Mesenchymal stem cell (in vitro differentiated cells and primary cell): Measurements from ENCODE around the gene FOXJ1. TPM values are rescaled to one million over a fixed set of nuclear protein-coding genes. Genes with fewer than 3 reads are reported as not detected.

Experiments
- DNase-seq: peaks from one replicate; pipeline ENCODE4 v3.0.0-alpha.2; 2013
- H2AFZ ChIP-seq: one replicate; pipeline ENCODE4 v1.6.1; 2013; ENCODE audit warnings: low read depth, mild to moderate bottlenecking, control low read depth, inconsistent platforms, low read length, moderate library complexity
- H2AK5ac ChIP-seq: 2 replicates; pipeline ENCODE4 v1.6.1; 2013; ENCODE audit warnings: low read length, moderate library complexity, mild to moderate bottlenecking, inconsistent platforms; ENCODE audit not compliant: severe bottlenecking
- H2BK120ac ChIP-seq: one replicate; pipeline ENCODE4 v1.6.1; 2013; ENCODE audit warnings: low read depth, mild to moderate bottlenecking, inconsistent platforms, low read length, moderate library complexity
- H2BK12ac ChIP-seq, 2 experiments: one replicate each; pipeline ENCODE4 v1.6.1; 2013; ENCODE audit warnings: inconsistent platforms in 2 of 2, low read length in 2 of 2, mild to moderate bottlenecking in 2 of 2, moderate library complexity in 2 of 2, control low read depth in 1 of 2
- H2BK15ac ChIP-seq: one replicate; pipeline ENCODE4 v1.6.1; 2013; ENCODE audit warnings: mild to moderate bottlenecking, low read depth, inconsistent platforms; ENCODE audit not compliant: poor library complexity, severe bottlenecking
- H2BK5ac ChIP-seq: 2 replicates; pipeline ENCODE4 v1.6.1; 2013; ENCODE audit warnings: low read depth, mild to moderate bottlenecking, low read length, control low read depth, inconsistent platforms; ENCODE audit not compliant: poor library complexity, severe bottlenecking
- H3K14ac ChIP-seq, 2 experiments: one replicate each; pipeline ENCODE4 v1.6.1; 2013; ENCODE audit warnings: inconsistent platforms in 2 of 2, low read length in 2 of 2, control low read depth in 1 of 2, mild to moderate bottlenecking in 1 of 2, moderate library complexity in 1 of 2
- H3K18ac ChIP-seq, 2 experiments: one replicate each; pipeline ENCODE4 v1.6.1; 2013; ENCODE audit warnings: inconsistent platforms in 2 of 2, low read length in 2 of 2, control low read depth in 1 of 2, low read depth in 1 of 2, mild to moderate bottlenecking in 1 of 2
- H3K23ac ChIP-seq, 2 experiments: one replicate each; pipeline ENCODE4 v1.6.1; 2013; ENCODE audit warnings: inconsistent platforms in 2 of 2, low read length in 2 of 2, mild to moderate bottlenecking in 2 of 2, moderate library complexity in 2 of 2, control low read depth in 1 of 2
- H3K27ac ChIP-seq: 2 replicates; pipeline ENCODE4 v1.5.1; 2013; ENCODE audit warnings: mild to moderate bottlenecking, moderate library complexity, low read length, control low read depth, inconsistent platforms; ENCODE audit not compliant: poor library complexity, severe bottlenecking
- H3K27me3 ChIP-seq, 2 experiments: 2 replicates each; pipeline versions ENCODE4 v1.6.1 to v1.7.0; 2013; ENCODE audit warnings: low read length in 2 of 2, mild to moderate bottlenecking in 2 of 2, moderate library complexity in 2 of 2, control low read depth in 1 of 2, inconsistent platforms in 1 of 2; ENCODE audit not compliant: control insufficient read depth in 1 of 2, insufficient read depth in 1 of 2
- H3K36me3 ChIP-seq, 2 experiments: 2 replicates each; pipeline versions ENCODE4 v1.6.1 to v1.7.0; 2013; ENCODE audit warnings: low read length in 2 of 2, control low read depth in 1 of 2, inconsistent platforms in 1 of 2, low read depth in 1 of 2, mild to moderate bottlenecking in 1 of 2; ENCODE audit not compliant: insufficient read depth in 2 of 2, control insufficient read depth in 1 of 2
- H3K4ac ChIP-seq, 2 experiments: one replicate each; pipeline ENCODE4 v1.6.1; 2013; ENCODE audit warnings: inconsistent platforms in 2 of 2, low read length in 2 of 2, mild to moderate bottlenecking in 2 of 2, moderate library complexity in 2 of 2, control low read depth in 1 of 2, low read depth in 1 of 2
- H3K4me1 ChIP-seq: 2 replicates; pipeline ENCODE4 v1.6.1; 2013; ENCODE audit warnings: low read depth, low read length, control low read depth; ENCODE audit not compliant: control insufficient read depth, insufficient read depth
- H3K4me2 ChIP-seq: 2 replicates; pipeline ENCODE4 v1.6.1; 2013; ENCODE audit warnings: low read length, mild to moderate bottlenecking, inconsistent platforms; ENCODE audit not compliant: poor library complexity, severe bottlenecking
- H3K4me3 ChIP-seq, 2 experiments: 2 replicates each; pipeline versions ENCODE4 v1.5.1 to v1.7.0; 2013; ENCODE audit warnings: low read length in 2 of 2, mild to moderate bottlenecking in 2 of 2, control low read depth in 1 of 2, low read depth in 1 of 2; ENCODE audit not compliant: insufficient read depth in 1 of 2
- H3K79me1 ChIP-seq: replicated peaks from 2 replicates; pipeline ENCODE4 v1.6.1; 2013; ENCODE audit warnings: mild to moderate bottlenecking, control low read depth, low read length, inconsistent platforms; ENCODE audit not compliant: poor library complexity, severe bottlenecking
- H3K9ac ChIP-seq: 2 replicates; pipeline ENCODE4 v1.7.0; 2013; ENCODE audit warnings: mild to moderate bottlenecking, low read length, moderate library complexity
- H3K9me3 ChIP-seq: 2 replicates; pipeline ENCODE4 v1.7.0; 2013; ENCODE audit warnings: mild to moderate bottlenecking, low read length; ENCODE audit not compliant: control insufficient read depth
- H4K8ac ChIP-seq: one replicate; pipeline ENCODE4 v1.6.1; 2013; ENCODE audit warnings: inconsistent platforms, mild to moderate bottlenecking, low read length, moderate library complexity
- H4K91ac ChIP-seq: one replicate; pipeline ENCODE4 v1.6.1; 2013; ENCODE audit warnings: mild to moderate bottlenecking, low read length, inconsistent platforms
- WGBS: methylation state at CpG from one replicate; pipeline ENCODE4 v1.1.7; 2013; ENCODE audit warnings: mixed read lengths; 5-methylcytosine and 5-hydroxymethylcytosine counted together
- polyA plus RNA-seq, 2 experiments: library from polyadenylated mRNA; stranded (reverse); fragments of 200-250 nt; gene quantifications; one replicate each; pipeline ENCODE4 v1.2.3, GENCODE V29; 2013

Gene FOXJ1, protein sequence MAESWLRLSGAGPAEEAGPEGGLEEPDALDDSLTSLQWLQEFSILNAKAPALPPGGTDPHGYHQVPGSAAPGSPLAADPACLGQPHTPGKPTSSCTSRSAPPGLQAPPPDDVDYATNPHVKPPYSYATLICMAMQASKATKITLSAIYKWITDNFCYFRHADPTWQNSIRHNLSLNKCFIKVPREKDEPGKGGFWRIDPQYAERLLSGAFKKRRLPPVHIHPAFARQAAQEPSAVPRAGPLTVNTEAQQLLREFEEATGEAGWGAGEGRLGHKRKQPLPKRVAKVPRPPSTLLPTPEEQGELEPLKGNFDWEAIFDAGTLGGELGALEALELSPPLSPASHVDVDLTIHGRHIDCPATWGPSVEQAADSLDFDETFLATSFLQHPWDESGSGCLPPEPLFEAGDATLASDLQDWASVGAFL
- polyA plus RNA-seq (2013, experiment 1 of 2), result not detected
- not detected for polyA plus RNA-seq (2013, experiment 2 of 2)

DNA sequence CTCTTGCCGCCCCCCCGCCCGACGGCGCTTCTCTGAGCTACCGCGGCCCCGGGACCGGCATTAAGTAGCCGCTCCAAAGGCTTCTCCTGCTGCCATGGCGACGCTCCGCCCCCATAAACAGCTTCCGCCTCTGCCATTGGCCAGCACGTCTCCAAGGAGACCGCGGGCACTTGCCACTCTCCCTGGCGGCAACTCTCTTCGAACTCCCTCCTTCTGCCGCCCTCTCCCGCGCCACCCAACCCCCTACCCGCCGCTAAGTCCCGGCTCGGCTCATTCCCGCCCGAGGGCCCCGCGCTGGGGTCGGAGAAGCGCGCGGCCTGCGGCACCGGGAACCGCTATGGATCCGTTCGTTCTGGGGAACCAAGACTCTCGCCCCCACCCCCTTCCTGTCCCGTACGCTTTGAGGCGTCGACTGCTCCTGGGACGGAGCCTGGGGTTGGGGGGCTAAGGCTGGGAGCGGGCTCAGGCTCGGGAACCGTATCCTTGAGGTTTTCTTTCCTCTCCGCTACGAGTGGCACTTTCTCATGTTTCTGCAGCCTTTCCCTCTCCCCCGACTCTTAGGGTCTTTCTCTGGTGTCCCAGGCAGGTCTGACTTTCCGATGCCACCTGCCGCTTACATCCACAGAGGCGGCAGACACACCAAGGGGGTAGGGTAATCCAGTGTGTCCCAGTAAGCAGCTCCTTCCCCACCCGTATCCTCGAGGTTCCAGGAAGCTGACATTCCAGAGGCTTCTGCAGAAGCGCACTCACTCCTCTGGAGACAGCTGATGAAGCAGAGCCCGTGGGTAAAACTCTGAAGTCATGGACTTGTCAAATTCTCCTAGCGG lies at the start of gene FOXJ1:
TSS of gene FOXJ1 (minus strand) at position 34 of the 827 bp plus-strand sequence. CDS start 850 bp downstream, outside the sequence.
- Histone ChIP-seq H3K9ac (peak within 1 kb of the TSS; percentile 58), H3K4me3 (peak within 1 kb of the TSS; percentile 58 to 77), H3K4me2 (peak within 1 kb of the TSS; percentile 95), H2AFZ (peak within 1 kb of the TSS; percentile 36), H2AK5ac (peak within 1 kb of the TSS; percentile 41), H2BK15ac (no peak within 1 kb of the TSS), H3K14ac (peak within 1 kb of the TSS in 1 of 2 experiments; percentile 37), H4K8ac (no peak within 1 kb of the TSS), H3K36me3 (peaks cover 0 to 15% of the 10 kb centered on the region in 2 experiments), H2BK5ac (peak within 1 kb of the TSS; percentile 58), H3K79me1 (no peaks in the 10 kb centered on the region), H3K27me3 (peaks cover 3 to 81% of the 10 kb centered on the region in 2 experiments), H2BK120ac (no peak within 1 kb of the TSS), H3K4me1 (peaks cover 77% of the 10 kb centered on the region), H4K91ac (no peak within 1 kb of the TSS), H3K27ac (peak within 1 kb of the TSS; percentile 16), H2BK12ac (no peak within 1 kb of the TSS), H3K4ac (no peak within 1 kb of the TSS), H3K9me3 (no peaks in the 10 kb centered on the region), H3K23ac (peak within 1 kb of the TSS in 1 of 2 experiments; percentile 34), H3K18ac (peak within 1 kb of the TSS in 1 of 2 experiments; percentile 11)
- under 1% methylated on average over 43 of the region's 59 CpGs for WGBS
- peak; percentile 90 for DNase-seq

DNA sequence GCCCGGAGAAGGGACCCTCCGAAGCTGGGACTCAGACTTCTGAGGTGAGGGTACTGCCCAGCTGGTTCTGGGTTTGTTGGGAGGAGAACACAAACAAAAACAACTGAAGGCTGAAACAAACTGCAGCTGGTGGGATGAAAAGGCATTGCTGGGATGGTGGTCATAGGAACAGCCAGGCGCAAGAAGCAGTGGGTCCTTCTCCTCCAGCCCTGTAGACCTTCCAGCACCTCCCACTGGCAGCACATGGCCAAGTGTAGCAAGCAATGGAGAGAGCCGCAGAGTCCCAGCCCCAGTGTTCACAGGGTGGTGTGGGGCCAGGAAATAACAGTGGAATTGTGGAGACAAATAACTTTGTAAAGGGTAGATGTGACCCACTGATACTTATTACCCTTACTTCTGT lies 48.7 kb upstream of the FOXJ1 start:
- peak overlapping the region in 1 of 2 experiments; percentile 18 for H3K14ac ChIP-seq
- no peak overlapping the region for H2BK15ac ChIP-seq
- H3K9ac ChIP-seq, result no peak overlapping the region
- H3K36me3 ChIP-seq, result no peaks in the 10 kb centered on the region
- no peak overlapping the region for H2AK5ac ChIP-seq
- no peak overlapping the region for H2AFZ ChIP-seq
- no peak overlapping the region for H3K18ac ChIP-seq
- no peak overlapping the region for H3K27ac ChIP-seq
- 96% methylated on average over 4 of the region's 4 CpGs for WGBS
- peaks cover 1% of the 10 kb centered on the region for H3K79me1 ChIP-seq
- no peaks in the 10 kb centered on the region for H3K9me3 ChIP-seq
- peaks cover 0 to 12% of the 10 kb centered on the region in 2 experiments for H3K27me3 ChIP-seq
- no peaks in the 10 kb centered on the region for H3K4me1 ChIP-seq
- DNase-seq, result no peak
- H4K91ac ChIP-seq, result no peak overlapping the region
- H3K23ac ChIP-seq, result no peak overlapping the region
- H4K8ac ChIP-seq, result no peak overlapping the region
- H3K4me2 ChIP-seq, result no peak overlapping the region
- peak overlapping the region in 1 of 2 experiments; percentile 41 for H3K4ac ChIP-seq
- no peak overlapping the region for H2BK12ac ChIP-seq
- no peak overlapping the region for H3K4me3 ChIP-seq
- no peak overlapping the region for H2BK120ac ChIP-seq
- no peak overlapping the region for H2BK5ac ChIP-seq

DNA sequence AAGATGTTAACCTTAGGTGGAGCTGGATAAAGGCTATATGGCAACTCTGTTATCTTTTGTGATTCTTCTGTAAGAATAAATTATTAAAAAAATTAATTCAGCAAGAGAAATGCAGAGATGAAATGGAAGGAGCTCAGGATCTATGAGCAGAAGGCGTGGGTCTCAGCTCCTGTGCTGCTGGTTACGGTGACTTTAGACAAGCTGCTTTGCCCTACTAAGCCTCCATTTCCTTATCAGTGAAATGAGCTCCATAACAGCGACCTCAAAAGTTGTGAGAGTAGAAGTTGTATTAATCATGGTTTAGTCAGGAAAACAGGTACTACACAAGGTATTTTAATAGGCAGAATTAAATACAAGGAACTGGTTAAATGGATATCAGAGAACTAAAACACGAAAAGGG lies 48.2 kb upstream of the FOXJ1 start:
- H2BK5ac ChIP-seq, result no peak overlapping the region
- H3K4me3 ChIP-seq, result no peak overlapping the region
- H4K8ac ChIP-seq, result no peak overlapping the region

More for the DNA sequence above, 48.2 kb upstream of the FOXJ1 start:
- peaks cover 1% of the 10 kb centered on the region for H3K79me1 ChIP-seq
- H3K14ac ChIP-seq, result no peak overlapping the region
- no peak overlapping the region for H3K4me2 ChIP-seq
- H3K9me3 ChIP-seq, result no peaks in the 10 kb centered on the region
- 95% methylated on average over 3 of the region's 4 CpGs for WGBS
- no peak overlapping the region for H3K23ac ChIP-seq
- no peak overlapping the region for H3K27ac ChIP-seq
- no peak overlapping the region for H3K9ac ChIP-seq
- no peak overlapping the region for H3K18ac ChIP-seq
- no peak overlapping the region for H3K4ac ChIP-seq
- H3K4me1 ChIP-seq, result no peaks in the 10 kb centered on the region
- peaks cover 0 to 12% of the 10 kb centered on the region in 2 experiments for H3K27me3 ChIP-seq
- H2BK15ac ChIP-seq, result no peak overlapping the region
- H2AK5ac ChIP-seq, result no peak overlapping the region
- H2BK120ac ChIP-seq, result no peak overlapping the region
- H2BK12ac ChIP-seq, result no peak overlapping the region
- H4K91ac ChIP-seq, result no peak overlapping the region
- no peak for DNase-seq
- no peak overlapping the region for H2AFZ ChIP-seq
- no peaks in the 10 kb centered on the region for H3K36me3 ChIP-seq
